Left cardiac atrium (tissue), 4 donors: ENCODE results near the gene MED27. TPM values are rescaled to one million over a fixed set of nuclear protein-coding genes. Genes with fewer than 3 reads are reported as not detected.

Experiments
- ATAC-seq, 2 donors: fragments of 200-7000 bp; cut with Tn5 transposase; one replicate each; pipeline ENCODE4 v1.9.1; 2020; ENCODE audit warnings: mild to moderate bottlenecking in 2 of 2, moderate library complexity in 2 of 2
- DNase-seq: peaks from one replicate; pipeline ENCODE4 v3.0.0-alpha.2; 2020
- intact Hi-C, 2 donors: fragments of 100-400 bp; cut with DNase I; formaldehyde crosslinking; loops; one replicate each; pipeline versions ENCODE4 v1.14.1 to v1.15.1; 2022 to 2023
- total RNA-seq, 2 donors: library from RNA; stranded (reverse); fragmentation: NEBNext Ultra II Directional; extraction: Animal tissue kit (Norgen Biotek cat#: 25700); gene quantifications; one replicate each; pipeline ENCODE4 v1.2.1, GENCODE V29; 2021
- donor health status: DM: no; HTN: yes; CAD: no.
- donor health status: DM: no; HTN: yes; CAD: no; lungs with severe emphysema.
- donor health status: DM: yes; HTN: yes; CAD: no.
- donor health status: Dilated cardiomyopathy.

The MED27 gene
- total RNA-seq, 2 donors from 2014 or later: 15.0 to 21.2 TPM

DNA sequence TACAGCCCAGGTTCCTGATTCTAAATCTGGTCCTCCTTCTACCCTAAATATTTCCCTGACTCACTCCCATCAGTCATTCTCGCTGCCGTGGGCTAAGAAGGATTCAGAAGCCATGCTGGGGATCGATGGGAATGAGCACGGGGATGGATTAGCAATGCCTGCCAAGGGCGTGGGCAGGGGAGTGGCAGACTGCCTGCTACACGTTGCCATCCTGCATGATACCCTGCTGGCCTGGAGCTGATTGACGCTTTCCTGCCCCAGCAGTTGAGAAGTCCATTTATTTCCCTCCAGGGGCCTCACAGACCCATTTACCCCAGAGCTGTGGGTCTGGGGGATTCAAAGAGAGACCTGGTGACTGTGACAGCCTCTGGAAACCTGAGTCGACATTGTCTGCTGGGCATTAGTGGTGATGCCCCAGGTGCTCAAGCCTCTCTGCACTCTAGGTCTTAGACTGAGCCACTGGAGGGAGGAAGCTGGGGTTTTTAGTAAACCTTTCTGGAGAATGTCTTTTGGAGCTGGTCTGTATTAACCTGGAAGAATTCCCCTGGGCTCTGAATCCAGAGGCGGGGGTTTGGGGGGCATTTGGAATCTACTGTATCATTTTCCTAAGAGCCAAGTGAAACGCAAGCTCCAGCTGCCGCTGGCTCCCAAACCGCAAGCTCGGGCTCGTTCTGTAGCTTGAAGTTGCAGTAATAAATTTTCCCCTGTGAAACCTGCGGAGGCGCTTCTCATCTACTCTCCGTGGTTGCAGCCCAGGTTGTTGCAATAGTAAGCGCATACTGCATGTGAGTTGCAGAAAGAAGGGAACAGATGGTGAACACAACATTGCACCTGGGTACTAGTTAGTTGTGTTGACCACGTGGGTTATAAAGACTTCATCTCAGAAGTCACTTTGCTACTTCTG is 263.4 kb downstream of the MED27 start:
- DNase-seq (no peak), ATAC-seq (no peak)
- intact Hi-C loops: no loop called here

DNA sequence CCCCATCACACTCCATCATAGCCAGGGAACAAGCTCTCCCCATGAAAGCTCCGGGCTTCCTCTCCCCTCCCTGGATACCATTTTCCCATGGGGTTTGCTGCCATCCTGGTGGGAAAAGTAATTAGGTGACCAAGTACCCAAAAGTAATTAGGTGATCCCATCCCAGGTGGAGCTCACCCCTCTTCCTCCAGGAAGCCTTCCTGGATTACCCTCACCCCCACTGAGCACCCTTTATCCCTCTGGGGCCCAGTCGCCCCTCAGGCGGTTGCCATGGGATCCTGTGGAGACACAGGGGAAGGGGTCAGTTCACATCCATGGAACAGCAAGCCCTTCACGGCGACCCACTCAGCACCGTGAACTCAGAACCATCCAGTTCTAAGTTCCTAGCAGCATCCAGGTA is 265.0 kb downstream of the MED27 start:
- ATAC-seq: no peak
- DNase-seq: no peak
- intact Hi-C loops: no loop called here

DNA sequence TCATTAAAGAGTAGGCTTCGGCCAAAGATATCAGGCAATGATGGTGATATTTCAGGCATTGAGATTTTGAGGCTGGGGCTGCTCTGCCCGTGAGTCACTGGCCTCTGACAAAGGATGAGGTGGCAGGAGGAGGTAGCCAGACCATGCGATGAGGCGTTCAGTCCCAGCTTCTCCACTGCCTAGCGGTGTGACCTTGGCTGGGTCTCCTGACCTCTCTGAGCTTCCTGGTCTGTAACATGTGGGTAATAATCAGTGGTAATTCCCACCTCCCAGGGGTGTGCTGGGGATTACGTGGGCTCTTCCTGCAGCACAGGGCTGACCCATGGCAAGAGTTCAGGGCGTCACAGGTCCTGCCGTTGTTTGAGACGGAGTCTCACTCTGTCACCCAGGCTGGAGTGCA is 266.6 kb downstream of the MED27 start:
- intact Hi-C loops: no loop called here
- DNase-seq: no peak
- no peak for ATAC-seq

DNA sequence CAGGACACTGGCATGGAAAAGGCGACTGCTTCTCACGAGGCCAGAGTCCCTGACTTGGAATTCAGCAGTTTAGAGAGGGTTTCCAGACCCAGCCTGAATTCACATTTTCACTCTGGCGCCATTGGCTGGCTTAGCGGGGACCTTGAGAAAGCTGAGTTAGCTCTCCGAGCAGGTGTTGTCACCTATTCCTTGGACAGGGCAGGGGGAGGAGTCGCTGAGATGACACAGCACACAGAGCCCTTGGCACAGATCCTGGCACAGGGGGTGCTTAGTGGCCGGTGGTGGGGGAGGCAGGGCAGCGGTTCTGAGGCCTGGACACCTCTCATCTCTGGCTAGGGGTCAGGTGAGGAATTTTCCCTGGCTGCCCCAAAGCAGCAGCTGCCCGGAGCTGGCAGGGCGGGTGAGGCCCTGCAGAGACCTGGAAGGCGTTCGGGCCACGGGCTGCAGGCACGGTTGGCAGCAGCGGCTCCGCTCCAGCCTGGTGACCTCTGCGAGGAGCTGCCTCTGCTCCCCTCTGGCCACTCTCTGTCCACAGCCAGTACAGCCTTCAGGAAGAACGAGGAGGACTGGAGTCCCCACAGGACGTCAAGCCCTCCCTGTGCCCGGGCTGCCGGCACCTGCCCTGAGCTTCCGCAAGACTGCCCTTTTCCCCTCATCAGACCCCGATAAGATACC is 267.4 kb downstream of the MED27 start:
- no peak for ATAC-seq
- DNase-seq: no peak
- intact Hi-C loops: no loop called here

DNA sequence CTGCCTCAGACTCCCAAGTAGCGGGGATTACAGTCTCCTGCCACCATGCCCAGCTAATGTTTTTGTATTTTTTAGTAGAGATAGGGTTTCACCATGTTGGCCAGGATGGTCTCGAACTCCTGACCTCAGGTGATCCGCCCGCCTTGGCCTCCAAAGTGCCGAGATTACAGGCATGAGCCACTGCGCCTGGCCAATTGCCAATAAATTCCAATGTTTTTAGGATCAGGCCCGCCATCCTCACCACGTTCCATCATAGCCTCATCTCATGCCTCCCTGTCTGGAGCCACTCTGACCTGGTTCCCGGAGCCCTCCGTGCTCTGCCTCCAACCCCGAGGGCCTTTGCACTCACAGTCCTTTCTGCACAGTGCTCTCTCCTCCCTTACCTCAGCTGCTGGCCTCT is 268.3 kb downstream of the MED27 start:
- ATAC-seq (no peak), DNase-seq (no peak)
- intact Hi-C loops: no loop called here

GRCh38 chr9:131810351-131811170 is 269.1 kb downstream of the MED27 start:
- intact Hi-C loops: no loop called here
- DNase-seq (no peak), ATAC-seq (no peak)

Other genes with a start within 250 kb of the MED27 start
- 1 to 10 TPM; 5.0 to 6.5 TPM for gene NTNG2, start 82.2 kb upstream of the MED27 start, total RNA-seq